ENCODE data around the gene AWAT2.

AWAT2 gene

GRCh38 chrX:70030301-70030767, 19.4 kb downstream of the AWAT2 start:
- TF ChIP-seq CTCF (conservative IDR thresholded peaks at IDR 0.05): peak; percentile 79
- H3K27ac ChIP-seq: no peak overlapping the region

- TF ChIP-seq CTCF (conservative IDR thresholded peaks at IDR 0.05): no peak
- H3K27ac ChIP-seq: no peak overlapping the region
Measured at GRCh38 chrX:70029863-70030262, 19.9 kb downstream of the AWAT2 start.

GRCh38 chrX:70026851-70027200, 22.9 kb downstream of the AWAT2 start:
- TF ChIP-seq CTCF (conservative IDR thresholded peaks at IDR 0.05): no peak
- no peak overlapping the region for H3K27ac ChIP-seq

- H3K27ac ChIP-seq: no peak overlapping the region
- no peak for TF ChIP-seq CTCF (conservative IDR thresholded peaks at IDR 0.05)
Measured at GRCh38 chrX:70026112-70026850, 23.5 kb downstream of the AWAT2 start.

- no peak overlapping the region for H3K27ac ChIP-seq
- no peak for TF ChIP-seq CTCF (conservative IDR thresholded peaks at IDR 0.05)
Measured at GRCh38 chrX:70025464-70025863, 24.3 kb downstream of the AWAT2 start.

GRCh38 chrX:70022616-70023015, 27.1 kb downstream of the AWAT2 start:
- H3K27ac ChIP-seq: peak overlapping the region; percentile 33; the same call in 1 of the 2 replicates
- TF ChIP-seq CTCF (conservative IDR thresholded peaks at IDR 0.05): no peak

- no peak for TF ChIP-seq CTCF (conservative IDR thresholded peaks at IDR 0.05)
Measured at GRCh38 chrX:70016513-70016912, 33.2 kb downstream of the AWAT2 start.

More at GRCh38 chrX:70016513-70016912, 33.2 kb downstream of the AWAT2 start:
- H3K27ac ChIP-seq: no peak overlapping the region

Data from VCaP (cell line).